Activated T-helper 1 cell treated with Interleukin-2 at 50 U/mL for 16 hours (primary cell): ENCODE results near the gene TXLNB.

Experiments
- DNase-seq: peaks from one replicate; pipeline ENCODE4 v3.0.0-alpha.2; 2020; ENCODE audit warnings: low read depth

The TXLNB gene

DNA sequence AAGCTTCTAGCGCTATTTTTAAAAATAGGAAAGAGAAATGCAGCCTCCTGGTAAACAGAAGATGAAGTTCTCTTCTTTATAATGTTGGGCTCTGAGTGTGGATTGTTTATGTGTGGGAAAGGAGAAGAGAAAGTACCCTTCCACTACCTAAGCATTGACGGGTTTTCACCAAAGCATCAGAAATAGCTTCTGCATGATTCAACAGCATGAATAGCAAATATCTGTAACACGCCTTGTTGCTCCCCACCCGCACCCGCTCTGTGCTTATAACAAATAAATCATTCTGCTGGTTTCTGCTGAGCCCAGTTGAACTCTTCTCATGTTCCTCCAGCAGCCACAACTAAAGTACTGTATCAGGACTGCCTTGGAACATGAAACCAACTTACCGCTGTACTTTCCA, 20.7 kb downstream of the TXLNB start:
- no peak for DNase-seq

DNA sequence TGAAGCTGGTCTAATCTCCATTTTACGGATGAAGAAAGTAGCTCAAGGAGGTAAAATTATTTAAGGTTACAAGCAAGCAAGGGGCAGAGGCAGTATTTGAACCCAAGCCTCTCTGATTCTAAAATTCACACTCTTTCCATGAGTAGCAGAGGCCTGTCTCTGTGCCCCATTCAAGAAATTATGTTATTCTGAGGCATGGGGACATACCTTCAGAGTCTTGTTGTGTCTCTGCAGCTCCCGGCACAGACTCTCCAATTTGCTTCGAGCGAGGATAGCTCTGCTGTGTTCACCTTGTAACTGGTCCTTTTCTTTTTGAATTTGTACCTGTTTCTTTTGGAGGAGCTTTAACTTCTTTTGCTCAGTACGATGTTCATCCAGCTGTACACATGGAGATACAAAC, 21.5 kb downstream of the TXLNB start:
- DNase-seq = no peak

DNA sequence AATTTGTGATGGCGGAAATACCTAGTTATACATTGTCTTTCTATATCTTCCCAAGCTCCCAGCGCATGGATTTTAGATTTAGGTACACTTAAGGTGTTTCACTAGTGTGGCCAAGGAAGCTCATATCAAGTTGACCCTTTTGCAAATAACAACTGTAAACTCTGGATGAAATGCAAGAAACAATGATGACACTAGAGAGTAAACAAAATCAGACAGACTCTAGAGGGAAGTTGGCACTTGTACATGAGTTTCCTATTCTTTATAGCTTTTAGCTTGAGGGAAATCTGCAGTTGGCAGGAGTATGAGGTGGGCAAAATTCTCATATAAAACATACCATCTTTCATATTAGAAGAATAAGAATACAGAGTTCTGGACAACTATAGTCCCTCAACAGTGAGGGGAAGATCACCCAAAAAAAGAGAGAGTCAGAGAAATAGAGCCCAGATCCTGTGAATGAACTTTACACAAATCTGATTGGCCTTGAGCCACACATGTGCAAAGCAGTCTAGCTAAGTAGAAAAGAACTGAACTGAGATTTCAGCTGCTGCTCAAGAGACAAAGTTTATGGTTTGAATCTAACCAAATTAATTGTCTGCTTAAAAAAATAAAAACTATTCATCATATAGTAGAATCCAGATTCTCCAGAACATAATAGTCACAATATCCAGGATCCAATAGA, 26.1 kb downstream of the TXLNB start:
- no peak for DNase-seq

DNA sequence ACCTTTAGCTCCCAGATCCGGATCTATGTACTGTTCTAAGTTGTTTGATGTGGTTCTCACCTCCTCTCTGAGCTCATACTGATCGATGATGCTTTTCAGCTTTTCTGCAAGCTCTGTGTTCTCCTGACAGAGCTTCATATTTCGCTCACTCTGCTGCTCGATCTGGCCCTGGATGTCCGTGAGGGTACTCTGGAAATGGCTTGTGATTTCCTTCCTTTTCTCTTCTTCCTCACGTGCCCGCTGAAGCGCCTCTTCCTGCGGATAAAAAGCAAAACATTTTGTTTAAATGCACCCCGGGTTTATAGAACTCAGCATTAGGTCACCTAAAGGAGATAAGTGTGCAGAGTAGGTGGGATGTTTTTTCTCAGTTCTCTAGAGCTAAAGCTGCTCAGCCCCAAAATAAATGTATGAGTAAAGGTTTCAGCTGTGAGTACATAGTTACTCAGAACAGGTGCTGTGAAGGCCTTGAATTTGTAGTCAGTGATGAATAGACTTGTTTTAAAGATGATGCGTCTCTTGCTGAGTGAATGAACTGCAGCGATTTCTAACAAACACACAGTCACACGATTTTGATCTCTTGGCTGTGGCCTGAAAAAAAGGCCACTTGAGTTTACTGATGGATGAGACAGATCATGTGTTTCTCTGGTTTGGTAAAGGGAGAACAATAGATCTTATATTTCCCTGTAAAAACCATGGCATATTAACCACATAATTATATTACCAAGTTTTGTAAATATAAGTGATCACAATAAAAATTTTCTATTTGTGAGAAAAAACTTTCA, 29.1 kb downstream of the TXLNB start:
- no peak for DNase-seq

DNA sequence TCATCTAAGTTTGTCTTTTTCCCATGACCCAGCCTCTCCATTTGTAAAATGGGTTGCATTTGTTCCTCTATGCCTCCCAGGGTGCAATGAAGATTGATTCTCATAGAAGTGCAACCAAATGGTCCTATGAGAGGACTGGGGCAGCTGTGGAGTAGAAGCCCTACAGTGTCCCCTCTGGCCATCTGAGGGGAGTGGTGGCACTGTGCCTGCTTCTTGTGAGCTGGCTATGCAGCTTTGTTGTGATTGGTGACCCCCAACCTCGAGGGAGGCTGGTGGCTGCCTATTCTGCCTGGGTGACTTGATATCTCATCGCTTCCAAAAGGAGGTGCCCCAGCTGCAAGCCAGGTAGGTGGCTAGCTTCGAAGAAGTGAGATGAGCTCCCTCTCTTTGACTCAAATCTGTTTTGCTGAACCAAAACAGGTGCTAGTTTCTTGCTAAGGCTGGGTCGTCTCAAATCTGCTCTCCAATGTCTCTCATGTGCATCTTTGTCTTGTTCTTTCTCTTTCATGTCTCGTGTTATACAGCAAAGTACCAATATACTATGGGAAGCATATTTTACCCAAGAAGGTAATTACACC, 33.9 kb downstream of the TXLNB start:
- DNase-seq = no peak

DNA sequence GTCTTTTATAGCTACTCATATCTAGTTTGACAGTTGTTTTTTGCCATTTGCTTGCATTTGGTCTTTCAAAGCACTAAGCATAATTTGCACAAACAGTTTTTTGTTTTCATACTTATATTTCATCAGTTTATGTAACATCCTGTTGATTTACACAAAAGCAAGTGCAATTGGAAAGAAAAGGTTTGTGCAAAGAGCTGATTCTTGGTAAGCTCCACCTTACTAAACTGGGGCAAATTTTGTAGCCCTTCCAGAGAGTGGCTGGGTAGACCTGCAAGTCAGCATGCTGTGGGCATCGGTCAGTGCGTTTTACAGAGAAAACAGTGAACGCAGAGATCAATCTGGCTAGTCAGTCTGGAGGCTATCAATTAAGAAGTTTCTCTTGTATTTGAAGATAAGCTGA, 34.5 kb downstream of the TXLNB start:
- DNase-seq = no peak

DNA sequence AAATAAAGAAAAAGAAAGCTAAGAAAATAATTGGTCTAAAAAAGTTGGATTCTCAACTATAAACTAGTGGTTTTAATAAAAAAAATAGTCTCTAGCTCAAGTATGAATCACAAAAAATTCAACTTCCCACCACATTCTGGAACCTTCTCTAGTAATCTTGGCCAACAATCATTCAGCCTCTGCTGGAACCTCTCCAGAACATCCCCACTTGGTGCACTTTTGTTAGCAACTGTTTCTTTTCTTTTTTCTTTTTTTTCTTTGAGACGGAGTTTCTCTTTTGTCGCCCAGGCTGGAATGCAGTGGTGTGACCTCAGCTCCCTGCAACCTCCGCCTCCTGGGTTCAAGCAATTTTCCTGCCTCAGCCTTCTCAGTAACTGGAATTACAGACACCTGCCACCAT, 35.7 kb downstream of the TXLNB start:
- DNase-seq = no peak

DNA sequence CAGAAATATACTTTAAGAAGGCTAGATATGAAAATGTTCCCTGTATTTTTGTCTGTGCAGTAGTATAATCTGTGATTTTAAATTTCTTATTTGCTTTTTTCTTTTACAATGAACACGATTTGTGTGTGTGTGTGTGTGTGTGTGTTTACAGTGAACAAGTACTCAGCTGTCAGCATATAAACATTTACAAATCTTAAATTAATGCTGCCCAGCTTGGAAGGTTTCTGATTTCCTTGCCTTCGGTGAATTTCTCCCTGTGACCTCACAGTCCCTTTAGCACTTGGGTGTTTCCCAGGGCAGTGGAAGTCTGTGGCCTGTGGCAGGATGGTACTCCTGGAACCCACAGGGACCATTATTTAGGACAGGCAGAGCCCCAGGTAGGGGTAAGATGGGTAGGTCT, 37.6 kb downstream of the TXLNB start:
- DNase-seq = no peak

DNA sequence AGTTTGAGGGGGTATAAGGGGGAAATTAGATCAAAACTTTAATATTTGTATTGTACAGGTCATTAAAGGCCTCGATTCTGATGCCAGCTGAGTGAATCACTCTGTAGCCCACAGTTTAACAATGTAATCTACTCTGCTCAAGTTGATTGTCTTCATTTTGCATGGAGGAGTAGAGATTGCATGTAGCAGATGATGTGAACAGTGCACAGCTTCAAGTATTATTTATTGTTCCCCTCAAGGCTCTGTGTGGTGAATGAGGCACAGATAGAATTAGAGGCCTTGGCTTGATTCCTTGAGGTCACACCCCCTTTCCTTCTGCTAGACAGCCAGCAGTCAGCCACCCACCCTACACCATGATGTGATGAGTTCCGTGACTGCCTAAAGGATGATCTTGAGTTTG, 38.1 kb downstream of the TXLNB start:
- no peak for DNase-seq

DNA sequence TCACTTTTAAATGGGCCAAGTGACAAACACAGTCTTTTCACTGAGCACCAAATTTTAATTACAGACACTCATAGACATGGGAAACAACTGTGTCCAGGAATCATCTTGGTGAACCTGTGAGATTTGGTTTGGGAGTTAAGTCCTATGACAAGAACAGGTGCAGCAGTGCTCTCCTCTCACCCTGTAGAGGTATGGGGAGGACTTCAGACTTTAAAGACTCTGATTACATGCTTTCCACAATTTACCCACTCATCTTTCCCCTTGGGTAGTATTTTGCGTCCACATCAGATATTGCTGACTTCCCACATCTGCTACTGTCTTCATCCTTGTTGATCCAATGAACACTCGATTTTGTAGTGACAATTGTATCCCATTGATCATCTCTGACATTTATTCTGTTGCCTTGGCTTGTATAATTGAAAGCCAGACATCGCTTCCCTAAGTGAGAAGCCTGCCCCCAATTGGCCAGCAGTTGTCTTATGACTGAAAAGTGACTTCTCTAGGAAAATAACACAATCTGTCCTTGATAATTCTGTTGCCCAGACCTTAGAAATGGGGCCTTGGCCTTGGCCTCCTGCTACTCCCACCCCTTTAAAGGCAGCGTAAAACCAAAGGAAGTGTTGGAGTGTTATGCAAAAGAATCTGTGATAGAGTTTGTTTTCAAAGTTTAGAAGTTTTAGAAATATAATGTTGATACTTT, 40.0 kb downstream of the TXLNB start:
- no peak for DNase-seq

DNA sequence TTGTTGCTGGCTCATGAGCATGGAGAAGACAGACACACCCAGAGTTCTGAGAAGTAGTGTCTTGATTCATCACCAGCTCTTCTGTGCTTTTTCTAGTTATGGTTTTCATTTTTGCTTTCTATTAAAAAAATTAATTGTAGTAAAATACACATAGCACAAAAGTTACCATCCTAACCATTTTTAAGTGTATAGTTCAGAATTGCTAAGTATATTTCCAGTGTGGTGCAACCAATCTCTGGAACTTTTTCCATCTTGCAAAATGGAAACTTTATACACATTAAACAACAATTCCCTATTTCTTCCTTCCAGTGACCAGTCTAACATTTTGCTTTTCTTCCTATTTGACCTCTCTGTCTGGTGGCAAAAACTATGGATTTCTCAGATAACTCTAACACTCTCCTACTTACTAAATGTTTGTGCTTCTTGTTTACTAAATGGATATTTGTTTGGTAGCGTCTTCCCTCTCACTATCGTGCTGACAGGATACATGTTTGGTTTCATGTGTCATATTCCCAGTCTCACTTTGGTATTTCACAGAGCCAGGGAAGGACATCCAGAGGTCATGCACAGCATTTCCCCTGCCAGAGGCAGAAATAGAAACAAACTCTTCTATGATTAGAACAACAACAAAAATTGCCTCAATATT, 40.6 kb downstream of the TXLNB start:
- DNase-seq = no peak

DNA sequence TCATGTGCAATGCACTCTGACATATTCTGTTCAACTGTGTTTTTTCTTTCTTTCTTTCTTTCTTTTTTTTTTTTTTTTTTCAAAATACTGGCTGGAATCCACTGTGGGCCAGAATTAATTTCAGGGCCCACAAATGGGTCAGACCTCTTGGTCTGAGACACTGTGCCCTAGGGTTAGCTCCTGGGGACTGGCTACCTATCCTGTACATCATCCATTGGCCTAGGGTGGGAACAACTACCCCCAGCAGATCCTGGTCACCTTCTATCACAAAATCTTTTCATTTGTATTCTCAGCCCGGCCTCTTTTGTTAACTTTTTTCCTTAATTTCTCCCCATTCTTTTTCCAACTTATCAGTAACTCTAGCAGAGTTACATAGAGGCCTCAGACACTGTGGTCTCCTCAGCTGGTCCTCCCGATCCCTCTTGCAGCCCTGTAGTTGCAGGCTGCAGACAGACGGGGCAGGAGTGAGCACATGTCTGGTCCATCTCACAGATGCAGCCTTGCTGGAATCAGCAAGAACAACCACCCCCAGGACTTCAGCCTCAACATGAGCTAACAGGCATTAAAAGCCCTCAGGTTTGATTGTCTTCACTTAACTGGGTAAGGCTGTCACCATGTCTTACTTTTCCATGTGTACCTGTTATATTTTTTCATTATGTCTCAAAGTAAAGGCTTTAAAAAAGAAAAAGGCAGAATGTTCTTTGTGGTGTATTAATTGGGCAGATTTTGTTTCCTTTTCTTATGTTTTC, 41.3 kb downstream of the TXLNB start:
- peak; percentile 35 for DNase-seq

DNA sequence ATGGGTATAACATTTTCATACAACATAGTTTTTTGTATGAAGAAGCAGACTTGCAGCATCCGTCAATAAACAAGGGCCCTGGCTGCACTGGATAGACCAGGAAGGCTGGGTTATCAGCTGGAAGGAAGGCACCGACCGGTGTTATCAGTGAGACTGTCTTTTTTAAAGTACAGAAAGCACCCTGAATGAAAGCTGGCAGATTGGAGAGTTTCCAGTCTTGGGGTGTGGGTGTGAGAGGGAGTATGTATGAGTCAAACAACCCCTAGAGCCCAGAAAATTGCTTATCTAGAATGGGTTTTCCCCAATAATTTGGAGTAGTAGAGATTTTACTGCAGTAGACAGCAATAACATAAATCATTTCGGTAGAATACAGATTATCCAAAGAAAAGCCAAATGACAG, 42.4 kb downstream of the TXLNB start:
- DNase-seq = no peak

DNA sequence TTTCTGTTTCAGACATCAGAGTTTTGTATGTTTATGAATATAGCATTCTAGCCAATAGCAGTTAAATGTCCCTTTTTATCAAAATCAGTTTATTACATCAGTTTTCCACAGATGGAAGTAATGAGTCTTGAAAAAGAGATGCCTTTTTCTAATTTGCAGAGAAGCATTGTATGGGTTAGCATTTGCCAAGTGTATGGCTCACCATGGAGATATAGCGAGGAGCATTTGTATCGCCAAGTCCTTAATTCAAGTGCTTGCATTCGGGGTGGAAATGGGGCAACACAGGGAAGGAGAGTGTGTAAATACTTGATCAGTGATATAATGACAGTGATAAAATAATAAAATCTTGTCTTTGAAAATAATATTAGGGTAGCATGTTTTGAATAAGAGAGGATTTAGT, 42.9 kb downstream of the TXLNB start:
- no peak for DNase-seq

DNA sequence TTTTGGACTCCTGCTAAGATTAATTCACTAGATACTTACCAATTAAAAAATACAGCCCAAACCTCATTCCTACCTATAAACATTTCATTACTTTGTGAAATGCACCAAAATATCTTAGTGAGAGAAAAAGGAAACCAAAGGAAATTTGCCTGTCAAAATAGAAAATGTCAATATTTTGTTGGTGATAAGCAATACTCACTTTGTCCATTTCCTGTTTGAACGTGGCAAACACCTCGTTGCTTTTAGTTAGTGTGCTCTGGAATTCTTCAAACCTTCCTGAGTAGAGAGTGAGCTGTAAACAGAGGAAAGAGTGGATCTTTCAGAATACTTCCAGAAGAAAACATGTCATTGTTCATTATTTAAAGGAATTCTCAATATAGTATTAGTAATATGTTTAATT, 44.2 kb downstream of the TXLNB start:
- no peak for DNase-seq

DNA sequence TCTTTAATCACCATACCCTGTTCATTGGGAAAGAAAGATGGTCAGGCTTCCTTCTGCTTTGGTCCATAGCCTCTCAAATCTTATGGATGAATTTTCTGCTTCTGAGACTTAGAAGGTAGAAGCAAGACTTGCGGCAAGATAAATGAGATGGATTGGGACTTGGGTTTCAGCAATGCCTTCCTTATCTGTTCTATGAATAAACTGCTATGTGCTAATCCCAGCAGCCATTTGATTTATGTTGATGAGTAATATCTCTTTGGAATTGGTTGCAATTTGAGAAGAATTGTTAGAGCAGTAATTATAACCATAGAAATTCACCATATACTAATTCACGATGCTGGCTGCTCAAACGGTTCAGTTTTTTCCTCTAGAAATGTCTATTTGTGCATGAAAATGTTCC, 48.3 kb downstream of the TXLNB start:
- no peak for DNase-seq

DNA sequence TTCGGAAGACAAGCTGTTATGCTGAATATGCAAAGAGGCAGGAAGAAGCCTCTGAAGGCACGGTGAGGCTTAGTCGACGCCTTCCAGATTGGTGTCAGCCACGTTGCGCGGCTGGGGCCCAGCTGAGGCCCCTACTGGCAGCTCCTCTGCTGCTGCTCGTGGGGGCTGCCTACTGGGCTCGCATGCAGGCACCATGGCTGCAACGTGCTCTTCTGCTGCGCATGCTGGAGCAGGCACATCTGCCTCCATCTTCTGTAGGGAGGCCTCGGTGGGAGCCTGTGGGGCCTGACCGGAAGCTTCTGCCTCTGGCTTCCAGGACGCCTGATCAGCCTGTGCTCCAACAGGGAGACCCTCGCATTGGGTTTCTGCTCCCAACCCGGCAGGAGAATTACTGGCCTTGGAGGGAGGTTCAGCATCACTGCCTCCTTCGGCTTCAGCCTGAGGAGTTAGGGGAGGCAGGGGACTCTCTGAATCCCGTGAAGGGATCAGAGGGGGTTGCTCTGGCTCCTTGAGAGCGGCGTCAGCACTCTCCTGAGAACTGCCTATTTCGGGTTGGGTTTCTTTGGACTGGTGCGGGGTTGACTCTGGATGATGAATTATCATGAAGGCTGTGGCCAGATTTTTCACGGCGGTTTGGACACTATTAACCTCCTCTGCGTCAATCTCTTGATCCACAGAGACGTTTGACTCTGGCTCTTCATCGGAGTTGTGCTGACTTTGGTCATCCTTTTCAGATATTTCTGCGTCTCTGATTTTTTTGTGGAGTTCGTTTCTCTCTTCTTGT, 49.1 kb downstream of the TXLNB start:
- no peak for DNase-seq

DNA sequence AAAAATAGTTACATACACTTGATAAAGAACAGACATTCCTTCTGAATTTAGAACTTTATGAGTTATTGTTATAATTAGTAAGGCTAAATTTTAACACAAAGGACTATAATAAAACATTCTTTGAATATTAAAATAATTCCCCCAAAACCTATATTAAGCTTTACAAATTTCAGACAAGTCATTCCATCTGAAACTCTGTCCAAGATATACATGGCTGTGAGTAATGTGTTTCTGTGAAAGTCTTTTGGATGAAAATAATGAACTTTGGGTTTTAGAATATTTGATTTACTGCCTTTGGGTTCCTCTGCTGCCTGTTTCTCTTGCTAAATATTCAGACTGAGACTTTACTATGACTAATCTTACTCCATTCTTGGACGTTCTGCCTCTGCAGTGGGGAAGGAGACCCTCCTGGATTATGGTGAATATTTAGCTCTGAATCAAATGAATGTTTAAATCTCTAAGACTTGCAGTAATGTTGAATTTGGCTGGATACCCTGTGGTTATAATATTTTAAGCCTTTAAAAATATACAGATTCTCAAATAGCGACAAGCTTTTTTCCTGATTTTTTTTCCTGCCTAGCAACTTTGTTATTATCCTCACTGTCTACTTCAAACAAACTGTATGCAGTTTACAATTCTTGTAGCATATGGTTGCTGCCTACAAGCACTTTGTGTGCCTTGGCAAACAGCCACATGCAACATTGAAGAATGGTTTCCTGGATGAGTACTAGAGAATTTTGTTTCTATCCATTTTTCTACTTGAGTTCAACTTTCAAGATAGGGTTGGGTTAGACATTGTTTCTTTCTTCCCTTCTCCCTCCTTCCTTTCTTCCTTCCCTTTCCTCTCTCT, 51.4 kb downstream of the TXLNB start:
- DNase-seq = no peak

DNA sequence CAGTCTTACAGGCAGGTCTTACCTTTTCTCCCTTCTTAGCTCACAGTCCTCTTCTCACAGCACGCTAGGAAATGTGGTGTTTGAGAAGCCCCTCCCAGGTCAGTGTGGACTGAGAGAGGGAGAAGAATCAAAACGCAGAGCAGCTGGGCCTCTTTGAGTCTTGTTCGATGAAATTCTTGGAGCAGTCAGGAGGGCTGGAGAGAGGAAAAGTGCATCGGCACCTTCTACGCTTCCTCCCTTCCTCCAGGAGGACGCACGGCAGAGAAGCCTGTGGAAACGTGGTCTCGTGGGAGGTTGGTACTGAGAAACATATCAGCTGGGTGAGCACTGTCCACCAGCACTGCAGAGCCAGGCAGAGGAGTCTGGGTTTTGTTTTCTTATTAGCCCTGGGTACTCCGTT, 52.7 kb downstream of the TXLNB start:
- DNase-seq = no peak

DNA sequence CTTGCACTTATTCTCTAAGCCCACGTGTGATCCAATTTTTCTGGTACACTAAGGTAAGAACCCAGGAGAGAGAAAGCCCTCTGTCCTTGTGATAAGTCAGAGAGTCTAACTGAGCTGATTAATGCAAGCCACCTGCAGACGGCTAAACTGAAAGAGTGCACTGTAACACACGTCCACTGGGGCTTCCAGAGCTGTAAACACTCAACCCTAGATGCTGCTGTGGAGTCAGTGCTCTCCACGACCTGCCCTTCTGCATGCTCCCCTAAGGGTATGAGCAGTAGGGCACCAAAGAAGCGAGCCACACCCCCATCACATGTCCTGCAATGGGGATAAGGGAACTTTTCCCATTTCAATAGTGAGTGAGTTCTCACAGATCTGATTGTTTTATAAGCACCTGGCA, 55.7 kb downstream of the TXLNB start:
- no peak for DNase-seq
